ENCODE data around the gene JAML. TPM values are rescaled to one million over a fixed set of nuclear protein-coding genes. Genes with fewer than 3 reads are reported as not detected.

Gene JAML
- total and polyA plus RNA-seq, 9 of the 15 experiments (the other 6 are each of a cell fraction or from before 2014, with no cell fraction given) = 0.05 to 0.32 (median 0.22) TPM; not detected in 4

DNA sequence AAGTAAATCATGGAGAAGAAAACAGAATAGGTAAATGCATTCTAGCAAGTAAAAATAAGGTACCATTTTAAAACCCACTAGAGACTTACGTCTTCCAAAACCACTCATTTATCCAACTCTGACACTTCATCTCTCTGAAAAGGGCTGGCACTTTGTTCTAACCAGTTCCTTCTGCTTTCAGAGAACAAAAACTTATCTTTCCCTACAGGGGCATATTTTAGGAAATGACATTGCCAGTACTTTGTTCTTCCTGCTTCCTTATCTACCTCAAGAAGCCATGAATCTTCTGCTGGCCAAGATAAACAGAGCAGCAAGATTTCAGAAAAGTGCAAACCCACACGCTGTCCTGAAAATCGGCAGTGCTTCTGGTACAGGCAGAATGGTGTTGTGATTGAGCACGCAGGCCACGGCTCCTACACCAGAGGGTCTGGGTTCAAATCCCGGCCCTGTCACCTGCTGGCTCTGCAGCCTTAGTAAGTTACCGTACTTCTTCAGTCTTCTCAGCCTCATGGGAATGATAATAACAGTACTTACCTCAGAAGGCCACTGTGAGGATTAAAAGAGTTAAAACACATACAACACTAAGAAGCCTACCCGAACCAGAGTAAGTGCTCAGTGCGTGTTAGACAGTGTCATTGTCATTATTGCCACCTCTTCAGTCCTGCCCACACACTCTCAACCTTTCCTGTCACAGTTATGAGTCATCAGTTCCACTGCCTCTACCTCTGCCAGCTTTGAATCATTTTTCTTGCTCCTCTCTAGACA is 16.4 kb upstream of the JAML start (continued):
- TF ChIP-seq, protein P1, sequence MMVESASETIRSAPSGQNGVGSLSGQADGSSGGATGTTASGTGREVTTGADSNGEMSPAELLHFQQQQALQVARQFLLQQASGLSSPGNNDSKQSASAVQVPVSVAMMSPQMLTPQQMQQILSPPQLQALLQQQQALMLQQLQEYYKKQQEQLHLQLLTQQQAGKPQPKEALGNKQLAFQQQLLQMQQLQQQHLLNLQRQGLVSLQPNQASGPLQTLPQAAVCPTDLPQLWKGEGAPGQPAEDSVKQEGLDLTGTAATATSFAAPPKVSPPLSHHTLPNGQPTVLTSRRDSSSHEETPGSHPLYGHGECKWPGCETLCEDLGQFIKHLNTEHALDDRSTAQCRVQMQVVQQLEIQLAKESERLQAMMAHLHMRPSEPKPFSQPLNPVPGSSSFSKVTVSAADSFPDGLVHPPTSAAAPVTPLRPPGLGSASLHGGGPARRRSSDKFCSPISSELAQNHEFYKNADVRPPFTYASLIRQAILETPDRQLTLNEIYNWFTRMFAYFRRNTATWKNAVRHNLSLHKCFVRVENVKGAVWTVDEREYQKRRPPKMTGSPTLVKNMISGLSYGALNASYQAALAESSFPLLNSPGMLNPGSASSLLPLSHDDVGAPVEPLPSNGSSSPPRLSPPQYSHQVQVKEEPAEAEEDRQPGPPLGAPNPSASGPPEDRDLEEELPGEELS (CRISPR knock-in tag; IDR thresholded peaks at IDR 0.05; ENCODE audit: borderline replicate concordance) = no peak
- no peak for TF ChIP-seq KLF1 (tag; IDR thresholded peaks at IDR 0.05)
- TF ChIP-seq POU5F1 (IDR thresholded peaks at IDR 0.05; ENCODE audit: borderline replicate concordance, low read depth, low read length, partially characterized antibody) = no peak
- TF ChIP-seq, protein P2, sequence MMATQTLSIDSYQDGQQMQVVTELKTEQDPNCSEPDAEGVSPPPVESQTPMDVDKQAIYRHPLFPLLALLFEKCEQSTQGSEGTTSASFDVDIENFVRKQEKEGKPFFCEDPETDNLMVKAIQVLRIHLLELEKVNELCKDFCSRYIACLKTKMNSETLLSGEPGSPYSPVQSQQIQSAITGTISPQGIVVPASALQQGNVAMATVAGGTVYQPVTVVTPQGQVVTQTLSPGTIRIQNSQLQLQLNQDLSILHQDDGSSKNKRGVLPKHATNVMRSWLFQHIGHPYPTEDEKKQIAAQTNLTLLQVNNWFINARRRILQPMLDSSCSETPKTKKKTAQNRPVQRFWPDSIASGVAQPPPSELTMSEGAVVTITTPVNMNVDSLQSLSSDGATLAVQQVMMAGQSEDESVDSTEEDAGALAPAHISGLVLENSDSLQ (IDR thresholded peaks at IDR 0.05) = peak; percentile 92
- TF ChIP-seq, protein P3, sequence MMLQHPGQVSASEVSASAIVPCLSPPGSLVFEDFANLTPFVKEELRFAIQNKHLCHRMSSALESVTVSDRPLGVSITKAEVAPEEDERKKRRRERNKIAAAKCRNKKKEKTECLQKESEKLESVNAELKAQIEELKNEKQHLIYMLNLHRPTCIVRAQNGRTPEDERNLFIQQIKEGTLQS (IDR thresholded peaks at IDR 0.05) = peak; percentile 96
- TF ChIP-seq, protein P3 (CRISPR knock-in tag; conservative IDR thresholded peaks at IDR 0.05) = 0 out of 2 replicates have a peak, but pooled peaks have one; percentile 24
- TF ChIP-seq NFE2L1 (tag; IDR thresholded peaks at IDR 0.05; ENCODE audit: borderline replicate concordance, low read depth) = no peak
- no peak for TF ChIP-seq XRCC3 (IDR thresholded peaks at IDR 0.05)
- TF ChIP-seq RFX5 (IDR thresholded peaks at IDR 0.05; ENCODE audit: low read depth, low read length) = no peak
- TF ChIP-seq, protein P4, sequence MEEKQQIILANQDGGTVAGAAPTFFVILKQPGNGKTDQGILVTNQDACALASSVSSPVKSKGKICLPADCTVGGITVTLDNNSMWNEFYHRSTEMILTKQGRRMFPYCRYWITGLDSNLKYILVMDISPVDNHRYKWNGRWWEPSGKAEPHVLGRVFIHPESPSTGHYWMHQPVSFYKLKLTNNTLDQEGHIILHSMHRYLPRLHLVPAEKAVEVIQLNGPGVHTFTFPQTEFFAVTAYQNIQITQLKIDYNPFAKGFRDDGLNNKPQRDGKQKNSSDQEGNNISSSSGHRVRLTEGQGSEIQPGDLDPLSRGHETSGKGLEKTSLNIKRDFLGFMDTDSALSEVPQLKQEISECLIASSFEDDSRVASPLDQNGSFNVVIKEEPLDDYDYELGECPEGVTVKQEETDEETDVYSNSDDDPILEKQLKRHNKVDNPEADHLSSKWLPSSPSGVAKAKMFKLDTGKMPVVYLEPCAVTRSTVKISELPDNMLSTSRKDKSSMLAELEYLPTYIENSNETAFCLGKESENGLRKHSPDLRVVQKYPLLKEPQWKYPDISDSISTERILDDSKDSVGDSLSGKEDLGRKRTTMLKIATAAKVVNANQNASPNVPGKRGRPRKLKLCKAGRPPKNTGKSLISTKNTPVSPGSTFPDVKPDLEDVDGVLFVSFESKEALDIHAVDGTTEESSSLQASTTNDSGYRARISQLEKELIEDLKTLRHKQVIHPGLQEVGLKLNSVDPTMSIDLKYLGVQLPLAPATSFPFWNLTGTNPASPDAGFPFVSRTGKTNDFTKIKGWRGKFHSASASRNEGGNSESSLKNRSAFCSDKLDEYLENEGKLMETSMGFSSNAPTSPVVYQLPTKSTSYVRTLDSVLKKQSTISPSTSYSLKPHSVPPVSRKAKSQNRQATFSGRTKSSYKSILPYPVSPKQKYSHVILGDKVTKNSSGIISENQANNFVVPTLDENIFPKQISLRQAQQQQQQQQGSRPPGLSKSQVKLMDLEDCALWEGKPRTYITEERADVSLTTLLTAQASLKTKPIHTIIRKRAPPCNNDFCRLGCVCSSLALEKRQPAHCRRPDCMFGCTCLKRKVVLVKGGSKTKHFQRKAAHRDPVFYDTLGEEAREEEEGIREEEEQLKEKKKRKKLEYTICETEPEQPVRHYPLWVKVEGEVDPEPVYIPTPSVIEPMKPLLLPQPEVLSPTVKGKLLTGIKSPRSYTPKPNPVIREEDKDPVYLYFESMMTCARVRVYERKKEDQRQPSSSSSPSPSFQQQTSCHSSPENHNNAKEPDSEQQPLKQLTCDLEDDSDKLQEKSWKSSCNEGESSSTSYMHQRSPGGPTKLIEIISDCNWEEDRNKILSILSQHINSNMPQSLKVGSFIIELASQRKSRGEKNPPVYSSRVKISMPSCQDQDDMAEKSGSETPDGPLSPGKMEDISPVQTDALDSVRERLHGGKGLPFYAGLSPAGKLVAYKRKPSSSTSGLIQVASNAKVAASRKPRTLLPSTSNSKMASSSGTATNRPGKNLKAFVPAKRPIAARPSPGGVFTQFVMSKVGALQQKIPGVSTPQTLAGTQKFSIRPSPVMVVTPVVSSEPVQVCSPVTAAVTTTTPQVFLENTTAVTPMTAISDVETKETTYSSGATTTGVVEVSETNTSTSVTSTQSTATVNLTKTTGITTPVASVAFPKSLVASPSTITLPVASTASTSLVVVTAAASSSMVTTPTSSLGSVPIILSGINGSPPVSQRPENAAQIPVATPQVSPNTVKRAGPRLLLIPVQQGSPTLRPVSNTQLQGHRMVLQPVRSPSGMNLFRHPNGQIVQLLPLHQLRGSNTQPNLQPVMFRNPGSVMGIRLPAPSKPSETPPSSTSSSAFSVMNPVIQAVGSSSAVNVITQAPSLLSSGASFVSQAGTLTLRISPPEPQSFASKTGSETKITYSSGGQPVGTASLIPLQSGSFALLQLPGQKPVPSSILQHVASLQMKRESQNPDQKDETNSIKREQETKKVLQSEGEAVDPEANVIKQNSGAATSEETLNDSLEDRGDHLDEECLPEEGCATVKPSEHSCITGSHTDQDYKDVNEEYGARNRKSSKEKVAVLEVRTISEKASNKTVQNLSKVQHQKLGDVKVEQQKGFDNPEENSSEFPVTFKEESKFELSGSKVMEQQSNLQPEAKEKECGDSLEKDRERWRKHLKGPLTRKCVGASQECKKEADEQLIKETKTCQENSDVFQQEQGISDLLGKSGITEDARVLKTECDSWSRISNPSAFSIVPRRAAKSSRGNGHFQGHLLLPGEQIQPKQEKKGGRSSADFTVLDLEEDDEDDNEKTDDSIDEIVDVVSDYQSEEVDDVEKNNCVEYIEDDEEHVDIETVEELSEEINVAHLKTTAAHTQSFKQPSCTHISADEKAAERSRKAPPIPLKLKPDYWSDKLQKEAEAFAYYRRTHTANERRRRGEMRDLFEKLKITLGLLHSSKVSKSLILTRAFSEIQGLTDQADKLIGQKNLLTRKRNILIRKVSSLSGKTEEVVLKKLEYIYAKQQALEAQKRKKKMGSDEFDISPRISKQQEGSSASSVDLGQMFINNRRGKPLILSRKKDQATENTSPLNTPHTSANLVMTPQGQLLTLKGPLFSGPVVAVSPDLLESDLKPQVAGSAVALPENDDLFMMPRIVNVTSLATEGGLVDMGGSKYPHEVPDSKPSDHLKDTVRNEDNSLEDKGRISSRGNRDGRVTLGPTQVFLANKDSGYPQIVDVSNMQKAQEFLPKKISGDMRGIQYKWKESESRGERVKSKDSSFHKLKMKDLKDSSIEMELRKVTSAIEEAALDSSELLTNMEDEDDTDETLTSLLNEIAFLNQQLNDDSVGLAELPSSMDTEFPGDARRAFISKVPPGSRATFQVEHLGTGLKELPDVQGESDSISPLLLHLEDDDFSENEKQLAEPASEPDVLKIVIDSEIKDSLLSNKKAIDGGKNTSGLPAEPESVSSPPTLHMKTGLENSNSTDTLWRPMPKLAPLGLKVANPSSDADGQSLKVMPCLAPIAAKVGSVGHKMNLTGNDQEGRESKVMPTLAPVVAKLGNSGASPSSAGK (IDR thresholded peaks at IDR 0.05) = no peak; the same call in 1 of the 2 replicates
- TF ChIP-seq ARNT (IDR thresholded peaks at IDR 0.05) = peak; percentile 78 to 81; a peak in 3 of 4 replicates
